ENCODE data around the gene CALN1. TPM values are rescaled to one million over a fixed set of nuclear protein-coding genes. Genes with fewer than 3 reads are reported as not detected.
A peak's percentile ranks its signal among the peaks of the same experiment; 100 is the strongest.

The CALN1 gene
- total and polyA plus RNA-seq, 2 of the 8 experiments (the other 6 are each of a cell fraction or from before 2014, with no cell fraction given), result 6.4 to 15.2 TPM

DNA sequence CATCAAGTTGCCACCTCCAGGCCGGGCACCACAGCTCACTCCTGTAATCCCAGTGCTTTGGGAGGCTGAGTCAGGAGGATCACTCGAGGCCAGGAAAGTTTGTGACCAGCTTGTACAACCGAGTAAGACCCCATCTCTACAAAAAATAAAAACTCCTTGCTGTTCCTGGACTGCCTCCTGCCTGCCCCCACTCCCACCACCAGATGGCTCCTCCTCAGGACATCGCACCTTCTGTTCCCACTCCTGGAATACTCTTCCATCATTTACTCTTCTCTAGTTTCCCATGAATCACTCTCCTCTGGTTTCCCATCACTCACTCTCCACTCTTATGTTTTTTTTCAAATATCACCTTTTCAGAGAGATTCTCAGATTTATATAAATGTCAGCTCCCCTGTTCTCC lies 540.7 kb downstream of the CALN1 start:
- no peak overlapping the region for H2AFZ ChIP-seq (ENCODE audit: low read length)
- no peak overlapping the region for H2AK5ac ChIP-seq (ENCODE audit: low read depth, low read length)
- H3K18ac ChIP-seq (ENCODE audit: extremely low read depth, low read length), result no peak overlapping the region
- H4K8ac ChIP-seq (ENCODE audit: extremely low read depth, insufficient read depth, low read length), result no peak overlapping the region
- no peak overlapping the region for H3K23ac ChIP-seq (ENCODE audit: insufficient read length)
- no peaks in the 10 kb centered on the region for H3K23me2 ChIP-seq (ENCODE audit: low read depth, low read length)
- no peak overlapping the region for H3K27ac ChIP-seq (ENCODE audit: low read depth, low read length)
- H3K4me2 ChIP-seq (ENCODE audit: insufficient read depth in 1 of 2, low read depth in 2 of 2, low read length in 2 of 2), result no peak overlapping the region
- no peaks in the 10 kb centered on the region for H4K20me1 ChIP-seq (replicated peaks in 1 of 2; ENCODE audit: control insufficient read depth in 1 of 2, insufficient read depth in 2 of 2, low read length in 2 of 2)
- H2BK12ac ChIP-seq (ENCODE audit: low read depth, low read length), result no peak overlapping the region
- H2BK15ac ChIP-seq (ENCODE audit: low read length), result no peak overlapping the region
- no peaks in the 10 kb centered on the region for H3K79me1 ChIP-seq (ENCODE audit: low read depth, low read length)
- ChIA-PET CTCF (ENCODE audit: partially characterized antibody) (interaction anchor here (0.7 to 3.2 kb wide), 12 partner anchors 8 to 588 kb away, joined by 3 to 19 read pairs (median 5); no protein-coding TSS in a partner anchor), POLR2A (ENCODE audit: partially characterized antibody) (no interaction called here)
- H3K27me3 ChIP-seq (replicated peaks in 1 of 4; ENCODE audit: control insufficient read depth in 3 of 4, extremely low read depth in 1 of 4, insufficient read depth in 3 of 4, low read length in 3 of 4), result no peaks in the 10 kb centered on the region
- H2BK20ac ChIP-seq (ENCODE audit: low read length), result no peak overlapping the region
- H2BK5ac ChIP-seq (ENCODE audit: low read depth, low read length), result no peak overlapping the region
- no peak overlapping the region for H3K56ac ChIP-seq (replicated peaks; ENCODE audit: insufficient read length, low read depth, low read length)
- no peak overlapping the region for H3K4ac ChIP-seq (replicated peaks; ENCODE audit: insufficient read length, low read depth, low read length)
- 0 out of 4 replicates have a peak, but pooled peaks cover 0 to under 1% of the 10 kb centered on the region in 2 experiments for H3K9me3 ChIP-seq (ENCODE audit: insufficient read depth in 2 of 2, low read depth in 1 of 2, low read length in 1 of 2)
- FAIRE-seq (no peak), DNase-seq (ENCODE audit: low read depth in 1 of 2, low spot score in 2 of 2) (no peak)
- no peak overlapping the region for H3K9ac ChIP-seq (replicated peaks in 1 of 4; ENCODE audit: extremely low read depth in 1 of 4, low read depth in 3 of 4, low read length in 3 of 4)
- no peak overlapping the region for H3K4me3 ChIP-seq (ENCODE audit: extremely low read depth in 1 of 4, insufficient read depth in 2 of 4, low read depth in 3 of 4, low read length in 4 of 4)
- no peak overlapping the region for H2BK120ac ChIP-seq (replicated peaks; ENCODE audit: low read depth, low read length)
- no peaks in the 10 kb centered on the region for H3K79me2 ChIP-seq (ENCODE audit: control insufficient read depth in 1 of 2, insufficient read depth in 2 of 2, low read length in 2 of 2)
- H4K91ac ChIP-seq (replicated peaks; ENCODE audit: insufficient read length, low read length), result no peak overlapping the region
- H3K14ac ChIP-seq (ENCODE audit: insufficient read length), result no peak overlapping the region
- no peak overlapping the region for H4K5ac ChIP-seq (ENCODE audit: insufficient read length, low read depth, low read length)
- TF ChIP-seq SUZ12 (IDR thresholded peaks at IDR 0.05; ENCODE audit: low read length) (no peak), RAD21 (IDR thresholded peaks at IDR 0.05 in 1 of 2, conservative IDR thresholded peaks at IDR 0.05 in 1 of 2; ENCODE audit: low read depth in 2 of 2, low read length in 2 of 2) (peak; percentile 32 to 45; a peak in 3 of 4 replicates), ASH2L (IDR thresholded peaks at IDR 0.05; ENCODE audit: low read length) (no peak), KDM1A (IDR thresholded peaks at IDR 0.05; ENCODE audit: borderline replicate concordance, low read length) (0 out of 2 replicates have a peak, but pooled peaks have one; percentile 46)
- TF ChIP-seq, protein P1, sequence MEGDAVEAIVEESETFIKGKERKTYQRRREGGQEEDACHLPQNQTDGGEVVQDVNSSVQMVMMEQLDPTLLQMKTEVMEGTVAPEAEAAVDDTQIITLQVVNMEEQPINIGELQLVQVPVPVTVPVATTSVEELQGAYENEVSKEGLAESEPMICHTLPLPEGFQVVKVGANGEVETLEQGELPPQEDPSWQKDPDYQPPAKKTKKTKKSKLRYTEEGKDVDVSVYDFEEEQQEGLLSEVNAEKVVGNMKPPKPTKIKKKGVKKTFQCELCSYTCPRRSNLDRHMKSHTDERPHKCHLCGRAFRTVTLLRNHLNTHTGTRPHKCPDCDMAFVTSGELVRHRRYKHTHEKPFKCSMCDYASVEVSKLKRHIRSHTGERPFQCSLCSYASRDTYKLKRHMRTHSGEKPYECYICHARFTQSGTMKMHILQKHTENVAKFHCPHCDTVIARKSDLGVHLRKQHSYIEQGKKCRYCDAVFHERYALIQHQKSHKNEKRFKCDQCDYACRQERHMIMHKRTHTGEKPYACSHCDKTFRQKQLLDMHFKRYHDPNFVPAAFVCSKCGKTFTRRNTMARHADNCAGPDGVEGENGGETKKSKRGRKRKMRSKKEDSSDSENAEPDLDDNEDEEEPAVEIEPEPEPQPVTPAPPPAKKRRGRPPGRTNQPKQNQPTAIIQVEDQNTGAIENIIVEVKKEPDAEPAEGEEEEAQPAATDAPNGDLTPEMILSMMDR (IDR thresholded peaks at IDR 0.05; ENCODE audit: control extremely low read depth in 1 of 3, insufficient read depth in 1 of 3, low read depth in 1 of 3, low read length in 3 of 3), result peak; percentile 39 to 69 (median 59)
- H3K4me1 ChIP-seq (replicated peaks in 1 of 4; ENCODE audit: control insufficient read depth in 3 of 4, insufficient read depth in 4 of 4, low read length in 3 of 4), result no peaks in the 10 kb centered on the region
- WGBS, 2 experiments (ENCODE audit: extremely low coverage in 1 of 2, insufficient coverage in 1 of 2, insufficient read length in 1 of 2, insufficient replicate concordance in 2 of 2, low coverage in 1 of 2, low lambda C conversion rate in 2 of 2, missing lambda C conversion rate in 1 of 2), result 82% methylated on average over 4 of the region's 4 CpGs; no CpG with 5 or more reads in 1 of the 2 experiments
- no peaks in the 10 kb centered on the region for H3K36me3 ChIP-seq (ENCODE audit: control insufficient read depth in 2 of 4, insufficient read depth in 4 of 4, low read length in 3 of 4)

Measured in H1 (cell line).